Skeletal muscle satellite cell (primary cell): ENCODE data around the gene AMH.

Experiments used
- H3K27me3 ChIP-seq: 2 replicates; pipeline ENCODE4 v1.7.0; 2013; ENCODE audit warnings: low read length; ENCODE audit not compliant: control insufficient read depth, insufficient read depth
- H3K36me3 ChIP-seq: 2 replicates; pipeline ENCODE4 v1.7.0; 2013; ENCODE audit warnings: mild to moderate bottlenecking, control low read depth, low read length; ENCODE audit not compliant: insufficient read depth
- H3K4me1 ChIP-seq: 2 replicates; pipeline ENCODE4 v1.7.0; 2013; ENCODE audit warnings: low read length; ENCODE audit not compliant: control insufficient read depth, insufficient read depth
- H3K4me2 ChIP-seq: 2 replicates; pipeline ENCODE4 v1.7.0; 2013; ENCODE audit warnings: mild to moderate bottlenecking, low read length
- H3K4me3 ChIP-seq: 2 replicates; pipeline ENCODE4 v1.7.0; 2013; ENCODE audit warnings: low read length
- H3K9ac ChIP-seq: 2 replicates; pipeline ENCODE4 v1.7.0; 2013; ENCODE audit warnings: mild to moderate bottlenecking, low read depth, low read length, moderate library complexity
- H3K9me3 ChIP-seq: replicated peaks from 2 replicates; pipeline ENCODE4 v1.7.0; 2013; ENCODE audit warnings: mild to moderate bottlenecking, control low read depth, low read length

The AMH gene

GRCh38 chr19:2246801-2247361, 2.2 kb upstream of the AMH start:
- no peak overlapping the region for H3K4me2 ChIP-seq
- H3K4me3 ChIP-seq: no peak overlapping the region
- H3K9ac ChIP-seq: no peak overlapping the region
- H3K27me3 ChIP-seq: no peaks in the 10 kb centered on the region
- peaks cover 18% of the 10 kb centered on the region for H3K4me1 ChIP-seq
- H3K9me3 ChIP-seq: no peaks in the 10 kb centered on the region
- H3K36me3 ChIP-seq: peaks cover 66% of the 10 kb centered on the region

DNA sequence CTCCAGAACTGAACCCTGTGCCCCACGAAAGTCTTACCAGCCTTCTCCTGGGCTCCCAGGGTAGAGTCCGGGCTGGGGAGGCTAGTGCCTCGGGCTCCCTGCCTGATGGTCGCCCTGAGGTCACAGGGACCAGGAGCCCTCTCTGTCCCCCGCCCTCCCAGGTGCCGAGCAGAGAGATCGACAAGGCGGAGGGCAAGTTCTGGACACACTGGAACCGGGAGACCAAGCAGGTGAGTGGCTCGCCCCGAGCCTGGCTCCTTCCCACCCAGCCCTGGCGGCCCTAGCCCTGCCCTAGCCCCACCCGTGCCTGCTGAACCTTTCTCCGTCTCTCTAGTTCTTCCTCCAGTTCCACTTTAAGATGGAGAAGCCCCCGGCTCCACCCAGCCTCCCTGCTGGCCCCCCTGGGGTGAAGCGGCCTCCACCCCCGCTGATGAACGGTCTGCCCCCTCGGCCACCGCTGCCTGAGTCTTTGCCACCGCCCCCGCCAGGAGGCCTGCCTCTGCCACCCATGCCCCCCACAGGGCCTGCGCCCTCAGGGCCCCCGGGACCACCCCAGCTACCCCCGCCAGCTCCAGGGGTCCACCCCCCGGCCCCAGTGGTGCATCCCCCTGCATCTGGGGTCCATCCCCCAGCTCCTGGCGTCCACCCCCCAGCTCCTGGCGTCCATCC, 1.6 kb upstream of the AMH start:
- Histone ChIP-seq H3K9me3 (no peaks in the 10 kb centered on the region), H3K9ac (no peak overlapping the region), H3K27me3 (no peaks in the 10 kb centered on the region), H3K4me3 (no peak overlapping the region), H3K4me1 (peaks cover 11% of the 10 kb centered on the region), H3K36me3 (peaks cover 62% of the 10 kb centered on the region), H3K4me2 (no peak overlapping the region)

DNA sequence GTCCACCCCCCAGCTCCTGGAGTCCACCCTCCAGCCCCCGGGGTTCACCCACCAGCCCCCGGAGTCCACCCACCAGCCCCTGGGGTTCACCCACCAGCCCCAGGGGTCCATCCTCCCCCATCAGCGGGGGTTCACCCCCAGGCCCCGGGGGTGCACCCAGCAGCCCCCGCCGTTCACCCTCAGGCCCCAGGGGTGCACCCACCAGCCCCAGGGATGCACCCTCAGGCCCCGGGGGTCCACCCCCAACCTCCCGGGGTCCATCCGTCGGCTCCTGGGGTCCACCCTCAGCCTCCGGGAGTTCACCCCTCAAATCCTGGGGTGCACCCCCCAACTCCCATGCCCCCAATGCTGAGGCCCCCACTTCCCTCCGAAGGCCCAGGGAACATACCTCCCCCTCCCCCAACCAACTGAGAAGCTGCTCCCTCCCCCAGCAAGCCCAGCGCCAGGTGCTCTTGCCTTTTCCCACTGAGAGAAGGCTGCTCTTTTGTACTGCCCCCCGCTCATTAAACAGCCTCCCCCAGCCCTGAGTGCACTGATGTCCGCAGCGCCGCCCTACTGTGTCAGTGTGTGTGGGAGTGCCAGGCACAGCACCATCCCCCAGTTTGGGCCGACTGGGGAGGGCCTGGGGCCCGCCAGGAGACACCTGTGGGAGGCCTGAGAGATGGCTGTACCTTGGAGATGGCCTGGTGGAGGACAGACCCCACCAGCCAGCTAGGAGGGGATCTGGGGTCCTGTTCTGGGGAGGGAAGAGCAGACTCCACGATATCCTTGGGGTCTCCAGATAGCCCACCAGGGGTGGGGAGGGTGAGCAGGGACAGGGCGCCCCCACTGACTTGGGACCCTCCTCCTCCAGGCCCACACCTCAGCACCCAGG, 750 bp upstream of the AMH start:
- H3K9me3 ChIP-seq: no peaks in the 10 kb centered on the region
- H3K36me3 ChIP-seq: peaks cover 54% of the 10 kb centered on the region
- no peak overlapping the region for H3K4me3 ChIP-seq
- no peaks in the 10 kb centered on the region for H3K27me3 ChIP-seq
- peaks cover 9% of the 10 kb centered on the region for H3K4me1 ChIP-seq
- no peak overlapping the region for H3K4me2 ChIP-seq
- no peak overlapping the region for H3K9ac ChIP-seq

GRCh38 chr19:2249880-2250765, 1.0 kb downstream of the AMH start:
- Histone ChIP-seq H3K4me1 (peaks cover 12% of the 10 kb centered on the region), H3K9ac (no peak overlapping the region), H3K4me3 (no peak overlapping the region), H3K27me3 (no peaks in the 10 kb centered on the region), H3K36me3 (peaks cover 37% of the 10 kb centered on the region), H3K9me3 (no peaks in the 10 kb centered on the region), H3K4me2 (no peak overlapping the region)

DNA sequence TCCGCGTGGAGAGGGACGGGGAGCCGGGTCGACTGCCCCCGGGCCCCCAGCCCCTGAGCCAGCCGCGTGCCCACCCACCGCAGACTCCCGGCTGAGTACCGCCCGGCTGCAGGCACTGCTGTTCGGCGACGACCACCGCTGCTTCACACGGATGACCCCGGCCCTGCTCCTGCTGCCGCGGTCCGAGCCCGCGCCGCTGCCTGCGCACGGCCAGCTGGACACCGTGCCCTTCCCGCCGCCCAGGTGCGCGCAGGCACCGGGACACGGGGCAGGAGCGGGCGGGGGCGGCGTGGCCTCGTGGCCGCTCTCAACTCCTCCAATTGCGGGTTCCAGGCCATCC, 1.6 kb downstream of the AMH start:
- Histone ChIP-seq H3K36me3 (peaks cover 31% of the 10 kb centered on the region), H3K9me3 (no peaks in the 10 kb centered on the region), H3K4me3 (no peak overlapping the region), H3K27me3 (no peaks in the 10 kb centered on the region), H3K4me2 (no peak overlapping the region), H3K9ac (no peak overlapping the region), H3K4me1 (peaks cover 18% of the 10 kb centered on the region)

DNA sequence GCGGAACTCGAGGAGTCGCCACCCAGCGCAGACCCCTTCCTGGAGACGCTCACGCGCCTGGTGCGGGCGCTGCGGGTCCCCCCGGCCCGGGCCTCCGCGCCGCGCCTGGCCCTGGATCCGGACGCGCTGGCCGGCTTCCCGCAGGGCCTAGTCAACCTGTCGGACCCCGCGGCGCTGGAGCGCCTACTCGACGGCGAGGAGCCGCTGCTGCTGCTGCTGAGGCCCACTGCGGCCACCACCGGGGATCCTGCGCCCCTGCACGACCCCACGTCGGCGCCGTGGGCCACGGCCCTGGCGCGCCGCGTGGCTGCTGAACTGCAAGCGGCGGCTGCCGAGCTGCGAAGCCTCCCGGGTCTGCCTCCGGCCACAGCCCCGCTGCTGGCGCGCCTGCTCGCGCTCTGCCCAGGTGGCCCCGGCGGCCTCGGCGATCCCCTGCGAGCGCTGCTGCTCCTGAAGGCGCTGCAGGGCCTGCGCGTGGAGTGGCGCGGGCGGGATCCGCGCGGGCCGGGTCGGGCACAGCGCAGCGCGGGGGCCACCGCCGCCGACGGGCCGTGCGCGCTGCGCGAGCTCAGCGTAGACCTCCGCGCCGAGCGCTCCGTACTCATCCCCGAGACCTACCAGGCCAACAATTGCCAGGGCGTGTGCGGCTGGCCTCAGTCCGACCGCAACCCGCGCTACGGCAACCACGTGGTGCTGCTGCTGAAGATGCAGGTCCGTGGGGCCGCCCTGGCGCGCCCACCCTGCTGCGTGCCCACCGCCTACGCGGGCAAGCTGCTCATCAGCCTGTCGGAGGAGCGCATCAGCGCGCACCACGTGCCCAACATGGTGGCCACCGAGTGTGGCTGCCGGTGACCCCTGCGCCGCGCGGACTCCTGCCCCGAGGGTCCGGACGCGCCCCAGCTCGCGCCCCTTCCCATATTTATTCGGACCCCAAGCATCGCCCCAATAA, 2.3 kb downstream of the AMH start:
- Histone ChIP-seq H3K27me3 (no peaks in the 10 kb centered on the region), H3K4me2 (no peak overlapping the region), H3K36me3 (peaks cover 25% of the 10 kb centered on the region), H3K9ac (no peak overlapping the region), H3K4me1 (peaks cover 24% of the 10 kb centered on the region), H3K9me3 (no peaks in the 10 kb centered on the region), H3K4me3 (no peak overlapping the region)

- Histone ChIP-seq H3K4me3 (no peak overlapping the region), H3K4me1 (peaks cover 23% of the 10 kb centered on the region), H3K4me2 (no peak overlapping the region), H3K36me3 (peaks cover 17% of the 10 kb centered on the region), H3K27me3 (no peaks in the 10 kb centered on the region), H3K9me3 (no peaks in the 10 kb centered on the region), H3K9ac (no peak overlapping the region)
These were observed 3.1 kb downstream of the AMH start for GRCh38 chr19:2252055-2252796.

GRCh38 chr19:2252797-2253105, 3.6 kb downstream of the AMH start:
- Histone ChIP-seq H3K4me3 (no peak overlapping the region), H3K9me3 (no peaks in the 10 kb centered on the region), H3K4me1 (peaks cover 20% of the 10 kb centered on the region)

GRCh38 chr19:2253106-2254063, 4.3 kb downstream of the AMH start:
- H3K4me1 ChIP-seq: peaks cover 20% of the 10 kb centered on the region
- no peak overlapping the region for H3K9ac ChIP-seq
- H3K27me3 ChIP-seq: no peaks in the 10 kb centered on the region
- H3K36me3 ChIP-seq: peaks cover 13% of the 10 kb centered on the region
- no peak overlapping the region for H3K4me2 ChIP-seq
- H3K4me3 ChIP-seq: no peak overlapping the region
- H3K9me3 ChIP-seq: no peaks in the 10 kb centered on the region

More at GRCh38 chr19:2252797-2253105, 3.6 kb downstream of the AMH start:
- Histone ChIP-seq H3K9ac (no peak overlapping the region), H3K4me2 (no peak overlapping the region), H3K36me3 (peaks cover 13% of the 10 kb centered on the region), H3K27me3 (no peaks in the 10 kb centered on the region)
